A549 treated with DMSO at 1 μM for 4 hours (cell line): ENCODE data around the gene OR2B2. TPM values are rescaled to one million over a fixed set of nuclear protein-coding genes. Genes with fewer than 3 reads are reported as not detected.

Source experiments
- total RNA-seq: library from RNA; stranded (reverse); fragments of 200-300 nt; extraction: Qiagen RNA extraction; gene quantifications from 5 replicates; pipeline ENCODE4 v1.2.3, GENCODE V29; 2022; ENCODE audit warnings: low read depth

OR2B2 gene
- total RNA-seq = not detected in 5 replicates

GRCh38 chr6:27911956-27912446 is at the start of gene OR2B2:
Gene OR2B2, minus strand, starts transcription at chr6:27912396. Its CDS starts 77 bp downstream, at chr6:27912319.

GRCh38 chr6:27956941-27957340 is 44.7 kb upstream of the OR2B2 start, which contains the start of gene OR2B6:
Gene OR2B6, plus strand, starts transcription at chr6:27957241. Its CDS starts 0 bp downstream, at chr6:27957241.

Other genes starting within 250 kb of the OR2B2 start
- gene OR2B6, start 44.8 kb upstream of the OR2B2 start, total RNA-seq = 0.17 to 0.25 TPM (median 0.17 TPM) in 3 of 5 replicates, not detected in the others
- 0.93 to 1.2 TPM (median 1.0 TPM) in 5 replicates for gene ZNF165, start 168.2 kb upstream of the OR2B2 start, total RNA-seq
- gene ZSCAN16, start 212.2 kb upstream of the OR2B2 start, total RNA-seq = 4.0 to 4.8 TPM (median 4.2 TPM) in 5 replicates
- gene ZKSCAN8, start 229.5 kb upstream of the OR2B2 start, total RNA-seq = 4.6 to 7.3 TPM (median 6.5 TPM) in 5 replicates